Measurements from ENCODE around the gene BRI3BP.

DNA sequence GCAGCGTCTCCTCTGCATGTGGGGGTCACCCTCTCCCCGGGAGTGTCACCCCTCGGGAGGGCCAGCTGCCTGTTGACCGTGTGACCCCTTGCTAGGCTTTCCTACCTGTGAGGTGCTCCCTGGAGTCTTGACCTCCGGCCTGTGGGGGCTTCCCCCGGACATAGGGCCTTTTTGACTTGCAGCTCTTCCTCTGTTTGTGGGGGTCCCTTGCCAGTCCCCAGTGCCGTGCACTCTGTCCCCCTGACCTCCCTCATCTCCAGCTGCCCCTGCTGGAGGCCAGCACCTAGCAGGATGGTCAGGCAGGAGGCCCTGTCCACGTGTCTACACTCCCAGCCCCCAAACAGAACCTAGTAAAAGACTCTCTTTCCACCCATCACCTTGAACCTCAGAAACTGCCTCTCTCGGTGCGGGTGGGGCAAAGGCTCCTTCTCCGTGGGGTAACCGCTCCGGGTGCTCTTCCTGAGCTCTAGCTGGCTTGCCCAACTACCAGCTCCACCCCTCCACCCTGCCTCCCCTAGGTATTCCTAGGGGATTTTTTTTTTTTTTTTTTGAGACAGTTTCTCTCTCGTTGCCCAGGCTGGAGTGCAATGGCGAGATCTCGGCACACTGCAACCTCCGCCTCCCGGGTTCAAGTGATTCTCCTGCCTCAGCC, 72.6 kb downstream of the BRI3BP start:
- TF ChIP-seq, protein P1, sequence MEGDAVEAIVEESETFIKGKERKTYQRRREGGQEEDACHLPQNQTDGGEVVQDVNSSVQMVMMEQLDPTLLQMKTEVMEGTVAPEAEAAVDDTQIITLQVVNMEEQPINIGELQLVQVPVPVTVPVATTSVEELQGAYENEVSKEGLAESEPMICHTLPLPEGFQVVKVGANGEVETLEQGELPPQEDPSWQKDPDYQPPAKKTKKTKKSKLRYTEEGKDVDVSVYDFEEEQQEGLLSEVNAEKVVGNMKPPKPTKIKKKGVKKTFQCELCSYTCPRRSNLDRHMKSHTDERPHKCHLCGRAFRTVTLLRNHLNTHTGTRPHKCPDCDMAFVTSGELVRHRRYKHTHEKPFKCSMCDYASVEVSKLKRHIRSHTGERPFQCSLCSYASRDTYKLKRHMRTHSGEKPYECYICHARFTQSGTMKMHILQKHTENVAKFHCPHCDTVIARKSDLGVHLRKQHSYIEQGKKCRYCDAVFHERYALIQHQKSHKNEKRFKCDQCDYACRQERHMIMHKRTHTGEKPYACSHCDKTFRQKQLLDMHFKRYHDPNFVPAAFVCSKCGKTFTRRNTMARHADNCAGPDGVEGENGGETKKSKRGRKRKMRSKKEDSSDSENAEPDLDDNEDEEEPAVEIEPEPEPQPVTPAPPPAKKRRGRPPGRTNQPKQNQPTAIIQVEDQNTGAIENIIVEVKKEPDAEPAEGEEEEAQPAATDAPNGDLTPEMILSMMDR (IDR thresholded peaks at IDR 0.05; ENCODE audit: insufficient read depth, low read length) = no peak
- TF ChIP-seq, protein P2, sequence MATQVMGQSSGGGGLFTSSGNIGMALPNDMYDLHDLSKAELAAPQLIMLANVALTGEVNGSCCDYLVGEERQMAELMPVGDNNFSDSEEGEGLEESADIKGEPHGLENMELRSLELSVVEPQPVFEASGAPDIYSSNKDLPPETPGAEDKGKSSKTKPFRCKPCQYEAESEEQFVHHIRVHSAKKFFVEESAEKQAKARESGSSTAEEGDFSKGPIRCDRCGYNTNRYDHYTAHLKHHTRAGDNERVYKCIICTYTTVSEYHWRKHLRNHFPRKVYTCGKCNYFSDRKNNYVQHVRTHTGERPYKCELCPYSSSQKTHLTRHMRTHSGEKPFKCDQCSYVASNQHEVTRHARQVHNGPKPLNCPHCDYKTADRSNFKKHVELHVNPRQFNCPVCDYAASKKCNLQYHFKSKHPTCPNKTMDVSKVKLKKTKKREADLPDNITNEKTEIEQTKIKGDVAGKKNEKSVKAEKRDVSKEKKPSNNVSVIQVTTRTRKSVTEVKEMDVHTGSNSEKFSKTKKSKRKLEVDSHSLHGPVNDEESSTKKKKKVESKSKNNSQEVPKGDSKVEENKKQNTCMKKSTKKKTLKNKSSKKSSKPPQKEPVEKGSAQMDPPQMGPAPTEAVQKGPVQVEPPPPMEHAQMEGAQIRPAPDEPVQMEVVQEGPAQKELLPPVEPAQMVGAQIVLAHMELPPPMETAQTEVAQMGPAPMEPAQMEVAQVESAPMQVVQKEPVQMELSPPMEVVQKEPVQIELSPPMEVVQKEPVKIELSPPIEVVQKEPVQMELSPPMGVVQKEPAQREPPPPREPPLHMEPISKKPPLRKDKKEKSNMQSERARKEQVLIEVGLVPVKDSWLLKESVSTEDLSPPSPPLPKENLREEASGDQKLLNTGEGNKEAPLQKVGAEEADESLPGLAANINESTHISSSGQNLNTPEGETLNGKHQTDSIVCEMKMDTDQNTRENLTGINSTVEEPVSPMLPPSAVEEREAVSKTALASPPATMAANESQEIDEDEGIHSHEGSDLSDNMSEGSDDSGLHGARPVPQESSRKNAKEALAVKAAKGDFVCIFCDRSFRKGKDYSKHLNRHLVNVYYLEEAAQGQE (IDR thresholded peaks at IDR 0.05; ENCODE audit: insufficient replicate concordance, low read depth) = no peak

All from HL-60 (cell line).